Measurements from ENCODE around the gene PTH2R. TPM values are rescaled to one million over a fixed set of nuclear protein-coding genes. Genes with fewer than 3 reads are reported as not detected.
"Not testable (repeated sequence)": the region's sequence is repeated elsewhere in the genome, so short reads cannot be mapped to it uniquely, and the experiment has no call there.

Gene PTH2R
- total and polyA plus RNA-seq, 12 donors: 0.01 TPM; not detected in 11

DNA sequence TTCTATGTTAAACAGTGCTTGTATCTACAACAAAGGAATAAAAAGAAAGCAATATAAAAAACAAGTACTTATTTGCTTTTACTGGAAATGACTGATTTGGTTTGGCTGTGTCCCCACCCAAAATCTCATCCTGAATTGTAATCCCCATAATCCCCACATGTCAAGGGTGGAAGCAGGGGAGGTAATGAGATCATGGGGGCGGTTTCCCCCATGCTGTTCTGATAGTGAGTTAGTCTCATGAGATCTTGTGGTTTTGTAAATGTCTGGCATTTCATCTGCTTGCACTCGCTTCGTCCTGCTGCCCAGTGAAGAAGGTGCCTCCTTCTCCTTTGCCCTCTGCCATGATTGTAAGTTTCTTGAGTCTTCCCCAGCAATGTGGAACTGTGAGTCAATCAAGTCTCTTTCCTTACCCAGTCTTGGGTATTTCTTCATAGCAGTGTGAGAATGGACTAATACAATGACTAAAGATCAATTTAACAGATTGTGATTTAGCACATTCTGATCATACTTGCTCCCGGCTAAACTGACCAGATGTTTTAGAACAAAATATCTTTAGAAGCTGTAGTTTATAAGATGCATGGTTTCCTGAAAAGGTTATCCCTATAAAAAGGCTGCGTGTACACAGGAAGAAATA, 19.9 kb downstream of the PTH2R start:
- DNase-seq (no peak), ATAC-seq (no peak)
- H3K27ac ChIP-seq: no peak overlapping the region
- H3K36me3 ChIP-seq: no peaks in the 10 kb centered on the region
- peaks cover 0 to 6% (median 0%) of the 10 kb centered on the region in 7 donors for H3K27me3 ChIP-seq
- intact Hi-C loops (cut with DNase I): no loop called here
- TF ChIP-seq, protein P1, sequence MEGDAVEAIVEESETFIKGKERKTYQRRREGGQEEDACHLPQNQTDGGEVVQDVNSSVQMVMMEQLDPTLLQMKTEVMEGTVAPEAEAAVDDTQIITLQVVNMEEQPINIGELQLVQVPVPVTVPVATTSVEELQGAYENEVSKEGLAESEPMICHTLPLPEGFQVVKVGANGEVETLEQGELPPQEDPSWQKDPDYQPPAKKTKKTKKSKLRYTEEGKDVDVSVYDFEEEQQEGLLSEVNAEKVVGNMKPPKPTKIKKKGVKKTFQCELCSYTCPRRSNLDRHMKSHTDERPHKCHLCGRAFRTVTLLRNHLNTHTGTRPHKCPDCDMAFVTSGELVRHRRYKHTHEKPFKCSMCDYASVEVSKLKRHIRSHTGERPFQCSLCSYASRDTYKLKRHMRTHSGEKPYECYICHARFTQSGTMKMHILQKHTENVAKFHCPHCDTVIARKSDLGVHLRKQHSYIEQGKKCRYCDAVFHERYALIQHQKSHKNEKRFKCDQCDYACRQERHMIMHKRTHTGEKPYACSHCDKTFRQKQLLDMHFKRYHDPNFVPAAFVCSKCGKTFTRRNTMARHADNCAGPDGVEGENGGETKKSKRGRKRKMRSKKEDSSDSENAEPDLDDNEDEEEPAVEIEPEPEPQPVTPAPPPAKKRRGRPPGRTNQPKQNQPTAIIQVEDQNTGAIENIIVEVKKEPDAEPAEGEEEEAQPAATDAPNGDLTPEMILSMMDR (IDR thresholded peaks at IDR 0.05): no peak
- no peak overlapping the region for H3K4me3 ChIP-seq
- H3K4me1 ChIP-seq: no peaks in the 10 kb centered on the region
- 77 to 81% methylated on average over 5 of the region's 5 CpGs for WGBS, 2 donors
- peaks cover 0 to 25% (median 9%) of the 10 kb centered on the region in 11 donors for H3K9me3 ChIP-seq

DNA sequence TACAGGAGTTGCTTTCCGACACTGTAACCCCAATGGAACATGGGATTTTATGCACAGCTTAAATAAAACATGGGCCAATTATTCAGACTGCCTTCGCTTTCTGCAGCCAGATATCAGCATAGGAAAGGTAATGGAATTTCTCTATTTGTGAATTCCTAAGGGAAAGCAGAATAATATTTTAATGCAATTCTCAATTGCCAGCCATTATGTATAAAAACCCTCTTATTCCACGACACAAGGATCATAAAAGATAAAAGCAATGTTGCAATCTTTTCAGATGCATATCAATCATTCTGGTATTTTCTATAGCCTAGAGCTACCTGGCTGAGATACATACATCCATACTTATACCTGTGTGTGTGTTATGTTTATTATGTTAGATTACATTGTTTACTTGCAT, 31.2 kb downstream of the PTH2R start:
- 81 to 86% methylated on average over 3 of the region's 3 CpGs for WGBS, 2 donors
- Histone ChIP-seq H3K4me3 (no peak overlapping the region), H3K9me3 (no peaks in the 10 kb centered on the region), H3K4me1 (no peaks in the 10 kb centered on the region), H3K27me3 (peaks cover 0 to 6% (median 0%) of the 10 kb centered on the region in 7 donors), H3K27ac (no peak overlapping the region), H3K36me3 (no peaks in the 10 kb centered on the region)
- intact Hi-C loops (cut with DNase I): no loop called here
- DNase-seq (no peak), ATAC-seq (no peak)
- TF ChIP-seq, protein P1 (IDR thresholded peaks at IDR 0.05): no peak

DNA sequence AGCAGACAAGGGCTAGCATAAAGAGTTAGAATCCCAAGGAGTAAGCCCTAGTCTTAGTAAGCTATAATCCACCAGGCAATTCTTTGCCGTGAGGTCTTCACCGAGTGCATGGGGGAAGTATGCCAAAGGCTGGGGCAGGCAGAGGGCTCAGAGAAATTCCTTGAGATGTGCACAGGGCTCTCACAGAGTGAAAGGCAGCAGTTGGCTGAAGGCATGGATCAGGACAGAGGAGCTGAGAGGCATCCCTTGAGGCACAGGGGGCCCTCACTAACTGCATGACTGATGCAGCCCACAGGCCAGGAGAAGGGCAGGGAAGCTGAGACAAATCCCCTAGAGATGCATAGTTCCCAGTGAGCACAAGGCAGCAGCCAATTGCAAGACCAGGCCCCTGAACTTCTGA, 34.1 kb downstream of the PTH2R start:
- Histone ChIP-seq H3K4me3 (no peak overlapping the region), H3K27me3 (peaks cover 0 to 6% (median 0%) of the 10 kb centered on the region in 7 donors), H3K4me1 (no peaks in the 10 kb centered on the region), H3K36me3 (no peaks in the 10 kb centered on the region), H3K9me3 (no peaks in the 10 kb centered on the region), H3K27ac (no peak overlapping the region)
- intact Hi-C loops (cut with DNase I): no loop called here
- ATAC-seq (no peak), DNase-seq (no peak)
- TF ChIP-seq, protein P1 (IDR thresholded peaks at IDR 0.05): no peak
- 81 to 88% methylated on average over 2 of the region's 2 CpGs for WGBS, 2 donors

DNA sequence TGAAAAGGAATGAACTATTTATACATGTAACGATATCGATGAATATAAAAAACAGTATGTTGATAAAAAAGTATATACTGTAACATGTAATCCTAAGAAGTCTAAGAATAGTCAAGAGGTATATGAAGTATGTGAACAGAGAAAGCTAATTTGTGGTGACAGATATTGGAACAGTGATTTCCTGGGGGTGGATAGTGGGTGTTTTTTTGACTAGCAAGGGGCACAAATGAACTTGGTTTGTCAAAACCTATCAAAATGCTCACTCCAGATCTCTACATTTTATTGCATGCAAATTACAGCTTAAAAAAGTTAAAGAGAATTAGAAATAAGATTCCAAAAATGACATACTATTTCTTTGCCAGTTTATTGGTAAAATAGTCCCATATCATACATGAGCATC, 35.4 kb downstream of the PTH2R start:
- H3K36me3 ChIP-seq: no peaks in the 10 kb centered on the region
- H3K9me3 ChIP-seq: no peaks in the 10 kb centered on the region
- H3K4me1 ChIP-seq: no peaks in the 10 kb centered on the region
- WGBS, 2 donors: 93 to 94% methylated on average over 2 of the region's 2 CpGs
- intact Hi-C loops (cut with DNase I): no loop called here
- DNase-seq (no peak), ATAC-seq (no peak)
- H3K27me3 ChIP-seq: peaks cover 0 to 6% (median 0%) of the 10 kb centered on the region in 7 donors
- no peak overlapping the region for H3K27ac ChIP-seq
- H3K4me3 ChIP-seq: no peak overlapping the region
- TF ChIP-seq, protein P1 (IDR thresholded peaks at IDR 0.05): no peak

DNA sequence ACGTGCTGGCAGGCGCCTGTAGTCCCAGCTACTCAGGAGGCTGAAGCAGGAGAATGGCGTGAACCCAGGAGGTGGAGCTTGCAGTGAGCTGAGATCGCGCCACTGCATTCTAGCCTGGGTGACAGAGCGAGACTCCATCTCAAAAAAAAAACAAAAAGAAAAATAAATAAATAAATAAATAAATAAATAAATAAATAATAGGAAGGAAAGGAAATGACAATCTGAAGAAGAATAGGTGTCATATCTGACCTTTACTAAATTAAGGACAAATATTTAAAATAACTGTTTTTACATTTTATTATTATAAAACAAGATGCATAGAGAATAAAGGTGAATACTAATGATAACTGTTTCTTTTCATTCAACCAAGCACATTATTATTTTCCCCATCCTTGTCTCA, 40.9 kb downstream of the PTH2R start:
- H3K36me3 ChIP-seq; H3K27me3 ChIP-seq; H3K4me1 ChIP-seq; ATAC-seq; intact Hi-C loops (cut with DNase I); DNase-seq; H3K4me3 ChIP-seq; H3K27ac ChIP-seq; H3K9me3 ChIP-seq: not testable (repeated sequence)
- 89 to 93% methylated on average over 5 to 6 of the region's 6 CpGs for WGBS, 2 donors

All from heart right ventricle (tissue), 16 donors.